NCI-H748 treated with DMSO at 0.1 percent for 48 hours (cell line): ENCODE measurements around the gene STAC2.
A peak's percentile ranks its signal among the peaks of the same experiment; 100 is the strongest.

ENCODE experiments used
- DNase-seq: peaks from one replicate; lab custom pipeline; 2025; lab: John Stamatoyannopoulos, UW

Gene STAC2

DNA sequence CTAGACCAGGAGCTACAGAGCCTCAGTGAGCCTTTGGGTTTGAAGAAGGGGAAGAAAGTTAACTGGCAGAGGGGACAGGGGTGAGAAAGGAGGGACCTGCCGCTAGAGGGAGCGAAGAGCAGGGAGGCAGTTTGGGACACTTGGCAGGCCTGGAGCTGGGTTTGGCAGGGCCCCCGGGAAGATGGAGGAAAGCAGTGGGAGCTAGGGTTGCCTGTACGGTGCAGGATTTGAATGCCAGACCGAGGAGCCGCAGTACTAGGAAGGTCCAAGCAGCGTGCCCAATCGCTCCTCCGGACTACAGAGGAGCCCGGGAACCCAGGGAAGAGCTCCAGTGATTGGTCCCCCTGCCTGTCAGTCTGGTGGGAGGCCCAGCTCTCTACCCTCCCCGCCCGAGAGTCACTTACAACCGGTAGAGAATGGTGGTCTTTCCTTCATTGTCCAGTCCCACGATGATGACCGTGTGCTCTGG is 61.0 kb downstream of the STAC2 start:
- DNase-seq = peak; percentile 20

GRCh38 chr17:39161962-39162361 is 63.8 kb downstream of the STAC2 start:
- no peak for DNase-seq
